T-helper 2 cell (primary cell): ENCODE data around the gene HEXB.
"Not testable (repeated sequence)": the region's sequence is repeated elsewhere in the genome, so short reads cannot be mapped to it uniquely, and the experiment has no call there.

ENCODE experiments used
- DNase-seq, 5 experiments: peaks; one replicate each; pipeline versions ENCODE4 v3.0.0 to v3.0.0-alpha.2; 2012 to 2022

The HEXB gene

DNA sequence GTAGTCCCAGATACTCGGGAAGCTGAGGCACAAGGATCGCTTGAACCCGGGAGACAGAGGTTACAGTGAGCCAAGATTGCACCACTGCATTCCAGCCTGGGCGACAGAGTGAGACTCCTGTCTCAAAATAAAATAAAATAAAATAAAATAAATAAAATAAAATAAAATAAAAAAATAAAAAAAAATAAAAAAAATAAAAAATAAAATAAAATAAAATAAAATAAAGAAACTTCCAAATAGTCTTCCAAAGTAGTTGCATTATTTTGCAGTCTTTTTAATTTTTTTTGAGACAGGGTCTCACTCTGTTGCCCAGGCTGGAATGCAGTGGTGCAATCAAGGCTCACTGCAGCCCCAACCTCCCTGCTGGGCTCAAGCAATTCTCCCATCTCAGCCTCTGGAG is 63.7 kb downstream of the HEXB start:
- not testable (repeated sequence) for DNase-seq

DNA sequence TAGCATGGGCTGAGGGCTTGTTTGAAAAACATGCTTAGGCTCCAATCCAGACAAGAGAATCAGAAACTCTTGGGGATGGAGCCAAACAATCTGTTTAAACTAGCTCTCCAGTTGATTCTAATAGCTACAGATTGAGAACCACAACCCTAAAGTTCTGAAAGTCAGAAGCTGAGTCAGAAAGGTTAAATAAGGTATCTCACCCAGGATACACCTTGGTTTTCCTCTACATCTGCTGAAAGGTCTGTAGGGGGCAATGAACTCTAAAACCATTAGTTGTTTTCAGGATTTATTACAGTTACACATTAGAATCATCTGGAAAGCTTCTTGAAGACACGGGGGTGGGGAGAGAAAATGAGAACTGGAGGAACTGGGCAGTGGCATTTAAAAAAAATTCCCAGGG is 76.2 kb downstream of the HEXB start:
- DNase-seq = no peak

DNA sequence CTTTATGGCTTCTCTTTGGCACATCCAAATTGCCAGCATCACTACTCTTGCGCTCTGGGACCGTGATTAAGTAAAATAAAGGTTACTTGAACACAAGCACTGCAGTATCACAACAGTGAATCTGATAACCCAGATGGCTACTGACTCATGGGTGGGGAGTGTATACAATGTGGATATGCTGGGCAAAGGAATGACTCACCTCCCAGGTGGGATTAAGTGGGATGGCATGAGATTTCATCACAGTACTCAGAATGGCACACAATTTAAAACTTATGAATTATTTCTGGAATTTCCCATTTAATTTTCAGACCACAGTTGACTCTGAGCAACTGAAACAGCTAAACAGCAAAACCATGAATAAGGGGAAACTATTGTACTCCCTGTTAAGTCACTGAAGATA is 77.6 kb downstream of the HEXB start:
- DNase-seq = peak in 1 of 5 experiments; percentile 12

DNA sequence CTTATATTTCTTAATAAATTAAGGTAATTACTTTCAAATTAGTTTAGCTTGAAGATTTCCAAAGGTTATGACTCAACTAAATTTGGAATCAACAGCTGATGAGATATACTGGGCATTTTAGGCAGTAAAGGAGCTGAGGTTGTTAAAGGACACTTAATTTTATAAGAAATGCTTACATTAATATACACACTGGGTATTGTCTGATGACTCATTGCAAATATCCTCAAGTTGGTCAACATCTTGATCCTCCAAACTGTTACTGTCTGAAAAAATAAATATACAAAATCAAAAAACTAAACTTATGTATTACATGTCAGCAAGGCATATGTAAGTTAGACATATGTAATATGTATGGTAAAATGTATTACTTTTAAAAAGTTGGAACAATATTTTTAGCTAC is 78.5 kb downstream of the HEXB start:
- no peak for DNase-seq

DNA sequence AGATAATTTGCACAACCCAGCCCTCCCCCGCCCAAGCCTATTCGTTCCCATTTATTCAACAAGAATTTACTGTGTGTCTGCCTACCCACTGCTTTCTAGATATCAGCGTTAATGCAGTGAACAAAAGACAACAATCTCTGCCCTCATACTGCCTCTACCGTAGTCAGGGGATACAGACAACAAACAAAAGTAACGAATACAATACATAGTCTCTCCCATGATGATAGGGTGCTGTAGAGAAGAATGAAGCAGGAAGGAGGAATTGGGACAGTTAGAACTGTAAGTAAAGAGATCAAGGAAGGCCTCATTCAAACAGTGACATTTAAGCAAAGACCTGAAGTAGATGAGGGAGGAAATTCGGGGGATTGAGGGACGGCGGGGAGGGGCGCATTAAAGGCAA is 80.2 kb downstream of the HEXB start:
- peak in 1 of 5 experiments; percentile 14 for DNase-seq

DNA sequence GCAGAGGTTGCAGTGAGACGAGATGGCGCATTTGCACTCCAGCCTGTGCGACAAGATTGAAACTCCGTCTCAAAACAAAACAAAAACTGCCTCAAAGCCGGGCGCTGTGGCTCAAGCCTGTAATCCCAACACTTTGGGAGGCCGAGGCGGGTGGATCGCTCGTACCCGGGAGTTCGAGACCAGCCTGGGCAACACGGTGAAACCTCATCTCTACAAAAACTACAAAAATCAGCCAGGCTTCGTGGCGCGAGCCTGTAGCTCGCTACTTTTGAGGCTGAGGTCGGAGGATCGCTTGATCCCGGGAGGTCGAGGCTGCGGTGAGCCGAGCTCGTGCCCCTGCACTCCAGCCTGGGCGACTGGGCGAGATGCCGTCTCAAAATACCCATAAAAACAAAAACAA is 80.9 kb downstream of the HEXB start:
- DNase-seq = no peak

DNA sequence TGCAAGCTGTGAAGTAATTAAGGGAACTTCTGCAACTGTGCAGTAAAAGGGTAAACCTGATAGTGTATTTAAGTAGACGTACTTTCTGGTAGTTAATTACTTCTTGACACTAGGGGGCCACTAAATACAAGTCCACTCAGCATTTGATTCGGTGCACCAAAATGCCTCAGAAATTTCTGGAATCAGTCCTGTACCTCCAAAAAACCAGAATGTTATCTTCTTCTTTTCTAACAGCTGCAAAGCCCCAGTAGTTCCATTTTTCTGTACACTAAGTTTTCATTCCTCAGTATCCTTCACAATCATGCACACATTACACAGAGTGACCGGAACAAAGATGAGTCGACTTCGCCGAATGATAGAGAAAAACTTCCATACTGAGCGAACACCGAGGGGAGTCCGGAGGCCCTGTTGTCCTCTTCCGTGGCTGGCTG is 81.4 kb downstream of the HEXB start:
- peak in 2 of 5 experiments; percentile 42 to 66 for DNase-seq

DNA sequence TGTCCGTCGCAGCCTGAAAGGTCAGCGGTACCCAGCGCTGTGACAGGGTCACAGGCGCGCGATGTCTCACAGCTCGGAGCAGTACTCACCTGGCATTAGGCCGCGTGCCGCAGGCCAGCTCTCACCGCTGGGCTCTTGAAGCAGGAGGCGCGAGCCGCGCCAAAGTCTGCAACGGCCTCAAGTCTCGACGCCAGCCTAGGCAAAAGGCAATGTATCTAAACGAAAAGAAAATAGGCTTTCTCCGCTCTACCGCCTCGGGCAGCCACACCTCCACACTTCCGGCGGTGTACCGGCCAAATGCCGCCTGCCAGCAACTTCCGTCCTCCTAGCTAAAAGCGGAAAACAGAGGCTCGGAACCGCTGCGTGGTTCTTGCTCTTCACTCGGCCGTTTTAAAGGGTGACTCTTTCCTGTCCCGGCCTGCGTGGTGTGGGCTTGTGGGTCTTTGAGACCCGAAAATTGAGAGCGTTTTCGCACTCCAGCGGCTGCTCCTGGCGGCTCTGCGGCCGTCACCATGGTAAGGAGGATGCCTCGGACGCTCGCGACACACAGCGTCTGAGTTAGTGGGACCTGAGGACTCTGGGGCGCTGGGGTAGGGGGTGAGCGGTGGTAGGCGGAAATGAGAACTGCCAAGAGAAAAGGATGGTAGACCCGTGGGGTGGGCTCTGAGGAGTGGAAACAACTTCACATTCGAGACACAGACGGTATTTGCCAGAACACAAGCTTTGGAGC is 82.0 kb downstream of the HEXB start, which contains the start of the genes GFM2 and NSA2:
Gene GFM2, minus strand, starts transcription at position 269 of the 730 bp plus-strand sequence. CDS start 3,375 bp downstream, outside the sequence.
Gene NSA2, plus strand, starts transcription at position 401 of the 730 bp plus-strand sequence. Its CDS starts 112 bp downstream, at position 513.
- DNase-seq = peak; percentile 78 to 95 (median 89)

DNA sequence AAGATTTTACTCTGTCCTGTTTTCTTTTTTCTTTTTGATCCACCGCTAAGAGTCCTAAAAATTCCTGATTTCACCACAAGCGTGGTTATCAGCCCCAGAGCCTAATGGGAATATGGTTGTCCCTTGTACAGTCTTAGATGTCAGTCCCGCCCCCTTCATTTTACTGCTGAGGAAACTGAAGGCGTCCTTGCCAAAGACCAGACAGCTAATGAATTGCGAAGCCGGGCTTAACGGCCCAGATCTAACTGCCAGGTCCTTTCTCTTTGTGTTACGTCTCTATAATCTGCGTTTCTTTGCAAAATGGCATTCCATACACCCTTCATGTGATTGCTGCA is 82.5 kb downstream of the HEXB start:
- peak in 1 of 5 experiments; percentile 29 for DNase-seq
